ENCODE measurements around the gene CPPED1. TPM values are rescaled to one million over a fixed set of nuclear protein-coding genes. Genes with fewer than 3 reads are reported as not detected.

CPPED1 gene
- total and polyA plus RNA-seq, 10 of the 15 experiments (the other 5 are each of a cell fraction or from before 2014, with no cell fraction given) = 7.1 to 39.0 (median 16.0) TPM

DNA sequence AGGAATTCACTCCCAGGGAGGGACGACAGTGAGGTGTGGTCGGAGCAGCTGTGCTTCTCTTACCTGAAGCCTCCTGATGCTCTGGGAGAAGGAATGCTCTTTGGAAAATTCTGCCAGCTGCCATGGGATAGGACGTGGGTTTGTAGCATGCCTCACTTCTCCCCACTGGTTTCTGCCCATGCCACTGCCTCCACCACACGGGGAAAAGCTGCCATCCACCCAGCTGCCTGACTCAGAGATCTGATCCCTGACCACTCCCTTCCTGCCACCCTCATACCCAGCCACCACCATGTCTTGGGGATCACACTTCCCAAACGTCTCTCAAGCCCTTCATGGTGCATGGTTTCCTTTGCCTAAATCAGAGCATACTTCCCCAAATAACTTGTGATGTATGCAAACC lies 80.0 kb downstream of the CPPED1 start:
- SMC1A ChIA-PET (ENCODE audit: uncharacterized antibody, unreplicated experiment) = no interaction called here
- CTCF ChIA-PET = no interaction called here
- no peaks in the 10 kb centered on the region for H3K36me3 ChIP-seq (ENCODE audit: control insufficient read depth in 2 of 2, insufficient read depth in 2 of 2, low read length in 1 of 2)
- 71% methylated on average over 5 of the region's 5 CpGs for WGBS (ENCODE audit: insufficient coverage, insufficient replicate concordance, low lambda C conversion rate, missing lambda C conversion rate)
- no peaks in the 10 kb centered on the region for H3K27me3 ChIP-seq (replicated peaks in 1 of 2; ENCODE audit: control insufficient read depth in 2 of 2, insufficient read depth in 2 of 2, low read length in 1 of 2)
- POLR2A ChIA-PET = no interaction called here
- no TSS peak for BruUV-seq (replicated peaks)
- H3K4me2 ChIP-seq (ENCODE audit: control insufficient read depth, insufficient read depth) = no peak overlapping the region
- H2AFZ ChIP-seq (ENCODE audit: control insufficient read depth, low read depth, low read length) = no peak overlapping the region
- intact Hi-C loops (cut with micrococcal nuclease; ENCODE audit: unreplicated experiment) = no loop called here
- in situ Hi-C loops (cut with MboI) = no loop called here
- H4K20me1 ChIP-seq (ENCODE audit: control insufficient read depth, insufficient read depth) = no peaks in the 10 kb centered on the region
- FAIRE-seq (no peak), ATAC-seq (no peak), DNase-seq (ENCODE audit: low read depth, low spot score) (no peak)
- no peaks in the 10 kb centered on the region; the same call in 2 of the 3 replicates for H3K9me3 ChIP-seq (replicated peaks; ENCODE audit: control insufficient read depth, insufficient read depth, low read length)
- no peak overlapping the region for H3K27ac ChIP-seq (ENCODE audit: control insufficient read depth, insufficient read depth)
- TF ChIP-seq BCL11A (IDR thresholded peaks at IDR 0.05; ENCODE audit: low read depth, low read length) = no peak
- no peak for TF ChIP-seq RB1 (IDR thresholded peaks at IDR 0.05; ENCODE audit: borderline replicate concordance)
- TF ChIP-seq, protein P1, sequence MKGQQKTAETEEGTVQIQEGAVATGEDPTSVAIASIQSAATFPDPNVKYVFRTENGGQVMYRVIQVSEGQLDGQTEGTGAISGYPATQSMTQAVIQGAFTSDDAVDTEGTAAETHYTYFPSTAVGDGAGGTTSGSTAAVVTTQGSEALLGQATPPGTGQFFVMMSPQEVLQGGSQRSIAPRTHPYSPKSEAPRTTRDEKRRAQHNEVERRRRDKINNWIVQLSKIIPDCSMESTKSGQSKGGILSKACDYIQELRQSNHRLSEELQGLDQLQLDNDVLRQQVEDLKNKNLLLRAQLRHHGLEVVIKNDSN (IDR thresholded peaks at IDR 0.05; ENCODE audit: borderline replicate concordance, extremely low read length, insufficient read depth, low read depth, low read length) = no peak
- TF ChIP-seq ESRRA (IDR thresholded peaks at IDR 0.05; ENCODE audit: low read length) = no peak
- no peak for TF ChIP-seq POLR2AphosphoS5 (IDR thresholded peaks at IDR 0.05; ENCODE audit: low read length)
- no peak overlapping the region for H3K9ac ChIP-seq (ENCODE audit: control insufficient read depth, insufficient read depth, low read length)
- H3K4me1 ChIP-seq (ENCODE audit: control insufficient read depth, insufficient read depth, low read length) = no peaks in the 10 kb centered on the region
- H3K4me3 ChIP-seq = no peak overlapping the region
- no peaks in the 10 kb centered on the region for H3K79me2 ChIP-seq (ENCODE audit: control insufficient read depth, insufficient read depth, low read length)
- RAD21 ChIA-PET (ENCODE audit: unreplicated experiment) = no interaction called here

DNA sequence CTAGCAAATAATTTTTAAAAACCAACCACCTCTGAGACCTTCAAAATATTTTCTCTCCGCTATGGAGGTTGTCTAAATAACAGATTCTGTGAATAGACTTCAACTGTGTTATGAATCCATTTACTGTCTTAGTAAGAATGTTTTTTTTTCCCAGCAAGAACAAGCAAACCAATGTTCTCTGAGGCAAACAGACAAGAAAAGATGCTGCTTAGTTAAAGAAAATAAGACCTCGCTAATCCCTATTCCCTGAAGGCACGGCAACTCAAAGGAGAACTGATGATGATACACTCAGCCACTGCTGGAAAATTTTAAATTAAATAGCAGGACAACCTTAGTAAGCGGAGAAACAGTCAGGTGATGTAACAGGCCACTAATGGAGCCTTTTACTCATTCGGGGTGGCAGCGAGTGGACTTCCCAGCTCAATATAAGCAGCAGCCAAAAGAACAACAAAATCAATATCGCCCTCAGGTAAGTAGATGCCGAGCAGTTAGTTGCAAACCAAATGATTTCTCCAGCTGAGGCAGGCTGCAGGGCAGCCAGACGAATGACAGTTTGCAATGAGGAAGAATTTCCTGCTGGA lies 81.8 kb downstream of the CPPED1 start:
- CTCF ChIA-PET = interaction anchor here (0.6 kb wide), 1 partner anchor 299 kb away, joined by 3 read pairs; no protein-coding TSS in a partner anchor

More for the DNA sequence above, 81.8 kb downstream of the CPPED1 start:
- H2AFZ ChIP-seq (ENCODE audit: control insufficient read depth, low read depth, low read length) = no peak overlapping the region
- FAIRE-seq (no peak), ATAC-seq (no peak), DNase-seq (ENCODE audit: low read depth, low spot score) (no peak)
- in situ Hi-C loops (cut with MboI) = no loop called here
- no peaks in the 10 kb centered on the region for H3K4me1 ChIP-seq (ENCODE audit: control insufficient read depth, insufficient read depth, low read length)
- no peak overlapping the region for H3K4me3 ChIP-seq
- ChIA-PET POLR2A (no interaction called here), SMC1A (ENCODE audit: uncharacterized antibody, unreplicated experiment) (no interaction called here), RAD21 (ENCODE audit: unreplicated experiment) (no interaction called here)
- no peaks in the 10 kb centered on the region for H3K79me2 ChIP-seq (ENCODE audit: control insufficient read depth, insufficient read depth, low read length)
- BruUV-seq (replicated peaks) = no TSS peak
- H3K9ac ChIP-seq (ENCODE audit: control insufficient read depth, insufficient read depth, low read length) = no peak overlapping the region
- H3K9me3 ChIP-seq (replicated peaks; ENCODE audit: control insufficient read depth, insufficient read depth, low read length) = no peaks in the 10 kb centered on the region; the same call in 2 of the 3 replicates
- no peak overlapping the region for H3K27ac ChIP-seq (ENCODE audit: control insufficient read depth, insufficient read depth)
- H3K4me2 ChIP-seq (ENCODE audit: control insufficient read depth, insufficient read depth) = no peak overlapping the region
- intact Hi-C loops (cut with micrococcal nuclease; ENCODE audit: unreplicated experiment) = no loop called here
- H3K36me3 ChIP-seq (ENCODE audit: control insufficient read depth in 2 of 2, insufficient read depth in 2 of 2, low read length in 1 of 2) = no peaks in the 10 kb centered on the region
- no peaks in the 10 kb centered on the region for H4K20me1 ChIP-seq (ENCODE audit: control insufficient read depth, insufficient read depth)
- WGBS (ENCODE audit: insufficient coverage, insufficient replicate concordance, low lambda C conversion rate, missing lambda C conversion rate) = 96% methylated on average over 9 of the region's 9 CpGs
- H3K27me3 ChIP-seq (replicated peaks in 1 of 2; ENCODE audit: control insufficient read depth in 2 of 2, insufficient read depth in 2 of 2, low read length in 1 of 2) = no peaks in the 10 kb centered on the region
- TF ChIP-seq, protein P2, sequence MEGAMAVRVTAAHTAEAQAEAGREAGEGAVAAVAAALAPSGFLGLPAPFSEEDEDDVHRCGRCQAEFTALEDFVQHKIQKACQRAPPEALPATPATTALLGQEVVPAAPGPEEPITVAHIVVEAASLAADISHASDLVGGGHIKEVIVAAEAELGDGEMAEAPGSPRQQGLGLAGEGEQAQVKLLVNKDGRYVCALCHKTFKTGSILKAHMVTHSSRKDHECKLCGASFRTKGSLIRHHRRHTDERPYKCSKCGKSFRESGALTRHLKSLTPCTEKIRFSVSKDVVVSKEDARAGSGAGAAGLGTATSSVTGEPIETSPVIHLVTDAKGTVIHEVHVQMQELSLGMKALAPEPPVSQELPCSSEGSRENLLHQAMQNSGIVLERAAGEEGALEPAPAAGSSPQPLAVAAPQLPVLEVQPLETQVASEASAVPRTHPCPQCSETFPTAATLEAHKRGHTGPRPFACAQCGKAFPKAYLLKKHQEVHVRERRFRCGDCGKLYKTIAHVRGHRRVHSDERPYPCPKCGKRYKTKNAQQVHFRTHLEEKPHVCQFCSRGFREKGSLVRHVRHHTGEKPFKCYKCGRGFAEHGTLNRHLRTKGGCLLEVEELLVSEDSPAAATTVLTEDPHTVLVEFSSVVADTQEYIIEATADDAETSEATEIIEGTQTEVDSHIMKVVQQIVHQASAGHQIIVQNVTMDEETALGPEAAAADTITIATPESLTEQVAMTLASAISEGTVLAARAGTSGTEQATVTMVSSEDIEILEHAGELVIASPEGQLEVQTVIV (IDR thresholded peaks at IDR 0.05; ENCODE audit: borderline replicate concordance, partially characterized antibody) = no peak
- TF ChIP-seq CEBPB (IDR thresholded peaks at IDR 0.05; ENCODE audit: borderline replicate concordance in 1 of 2, low read depth in 2 of 2, low read length in 2 of 2) (no peak), SIX5 (IDR thresholded peaks at IDR 0.05; ENCODE audit: low read depth, low read length, severe bottlenecking) (no peak), RAD51 (IDR thresholded peaks at IDR 0.05) (no peak)
